ENCODE measurements around the gene MROH2A.

The MROH2A gene

GRCh38 chr2:233772153-233772552 lies 6.0 kb upstream of the MROH2A start:
- H3K4me3 ChIP-seq (ENCODE audit: low read length) = no peak overlapping the region
- no peaks in the 10 kb centered on the region for H3K27me3 ChIP-seq (ENCODE audit: insufficient read depth, low read length)
- no peak overlapping the region for H2AFZ ChIP-seq (ENCODE audit: low read depth, low read length)
- no peaks in the 10 kb centered on the region for H3K36me3 ChIP-seq (ENCODE audit: insufficient read depth, low read length)
- H3K4me1 ChIP-seq (ENCODE audit: insufficient read depth, low read length) = peaks cover 10% of the 10 kb centered on the region
- H3K9me3 ChIP-seq (ENCODE audit: low read length) = peaks cover 15% of the 10 kb centered on the region

- Histone ChIP-seq H3K4me1 (ENCODE audit: insufficient read depth, low read length) (peaks cover 6% of the 10 kb centered on the region), H3K4me3 (ENCODE audit: low read length) (no peak overlapping the region), H3K27me3 (ENCODE audit: insufficient read depth, low read length) (no peaks in the 10 kb centered on the region), H3K36me3 (ENCODE audit: insufficient read depth, low read length) (no peaks in the 10 kb centered on the region), H3K9me3 (ENCODE audit: low read length) (peaks cover 17% of the 10 kb centered on the region), H2AFZ (ENCODE audit: low read depth, low read length) (no peak overlapping the region)
These were observed 5.5 kb upstream of the MROH2A start for GRCh38 chr2:233772583-233772982.

DNA sequence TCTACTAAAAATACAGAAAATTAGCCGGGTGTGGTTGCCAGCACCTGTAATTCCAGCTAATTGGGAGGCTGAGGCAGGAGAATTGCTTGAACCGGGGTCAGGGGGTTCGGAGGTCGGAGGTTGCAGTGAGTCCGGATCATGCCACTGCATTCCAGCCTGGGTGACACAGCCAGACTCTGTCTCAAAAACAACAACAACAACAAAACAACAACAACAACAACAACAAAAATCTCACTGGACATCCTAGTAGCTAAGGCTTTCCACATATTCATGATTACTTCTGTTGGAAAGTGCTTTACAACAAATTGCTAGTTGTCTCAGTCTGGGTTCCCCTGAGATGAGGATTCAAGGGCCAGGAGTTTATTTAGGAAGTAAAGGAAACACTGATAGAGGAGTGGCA lies 4.3 kb upstream of the MROH2A start:
- no peak overlapping the region for H2AFZ ChIP-seq (ENCODE audit: low read depth, low read length)
- H3K36me3 ChIP-seq (ENCODE audit: insufficient read depth, low read length) = no peaks in the 10 kb centered on the region
- H3K4me1 ChIP-seq (ENCODE audit: insufficient read depth, low read length) = no peaks in the 10 kb centered on the region
- H3K4me3 ChIP-seq (ENCODE audit: low read length) = no peak overlapping the region
- H3K9me3 ChIP-seq (ENCODE audit: low read length) = peaks cover 17% of the 10 kb centered on the region
- no peaks in the 10 kb centered on the region for H3K27me3 ChIP-seq (ENCODE audit: insufficient read depth, low read length)

GRCh38 chr2:233775414-233775813 lies 2.7 kb upstream of the MROH2A start:
- no peaks in the 10 kb centered on the region for H3K4me1 ChIP-seq (ENCODE audit: insufficient read depth, low read length)
- no peak overlapping the region for H2AFZ ChIP-seq (ENCODE audit: low read depth, low read length)
- no peaks in the 10 kb centered on the region for H3K27me3 ChIP-seq (ENCODE audit: insufficient read depth, low read length)
- no peak overlapping the region for H3K4me3 ChIP-seq (ENCODE audit: low read length)
- H3K36me3 ChIP-seq (ENCODE audit: insufficient read depth, low read length) = no peaks in the 10 kb centered on the region
- peaks cover 12% of the 10 kb centered on the region for H3K9me3 ChIP-seq (ENCODE audit: low read length)

DNA sequence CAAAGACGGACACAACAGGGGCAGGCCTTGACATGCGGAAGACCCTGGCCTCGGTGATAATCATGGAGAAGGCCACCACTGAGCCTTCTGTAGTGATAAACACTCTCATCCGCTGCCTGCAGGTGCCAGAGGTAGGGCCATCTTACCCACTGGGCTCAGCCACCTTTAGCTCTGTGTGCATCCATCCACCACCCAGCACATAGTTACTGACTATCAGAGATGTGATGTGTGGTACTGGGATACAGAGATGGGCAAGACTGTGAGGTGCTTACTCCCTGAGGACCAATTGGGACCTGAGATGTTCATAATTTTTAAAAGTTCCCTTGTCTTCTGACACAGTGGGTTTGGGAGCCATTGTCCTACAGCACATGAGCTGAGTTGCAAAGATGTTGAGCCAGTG lies 1.6 kb downstream of the MROH2A start:
- peaks cover 12% of the 10 kb centered on the region for H3K9me3 ChIP-seq (ENCODE audit: low read length)
- H3K36me3 ChIP-seq (ENCODE audit: insufficient read depth, low read length) = no peaks in the 10 kb centered on the region
- no peaks in the 10 kb centered on the region for H3K4me1 ChIP-seq (ENCODE audit: insufficient read depth, low read length)
- no peaks in the 10 kb centered on the region for H3K27me3 ChIP-seq (ENCODE audit: insufficient read depth, low read length)
- no peak overlapping the region for H3K4me3 ChIP-seq (ENCODE audit: low read length)
- no peak overlapping the region for H2AFZ ChIP-seq (ENCODE audit: low read depth, low read length)

DNA sequence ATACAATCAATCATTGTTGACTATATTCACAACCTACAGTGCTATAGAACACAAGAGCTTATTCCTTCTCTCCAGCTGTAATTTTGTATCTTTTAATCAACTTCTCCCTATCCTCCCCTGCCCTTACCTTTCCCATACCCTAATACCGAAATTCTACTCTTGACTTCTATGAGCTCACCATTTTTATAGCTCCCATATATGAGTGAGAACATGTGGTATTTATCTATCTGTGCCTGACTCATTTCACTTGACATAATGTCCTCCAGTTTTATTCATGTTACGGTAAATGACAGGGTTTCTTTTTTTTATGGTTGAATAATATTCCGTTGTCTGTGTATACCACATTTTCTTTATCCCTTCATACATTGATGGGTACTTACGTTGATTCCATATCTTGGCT lies 2.6 kb downstream of the MROH2A start:
- Histone ChIP-seq H3K4me3 (ENCODE audit: low read length) (no peak overlapping the region), H2AFZ (ENCODE audit: low read depth, low read length) (no peak overlapping the region), H3K4me1 (ENCODE audit: insufficient read depth, low read length) (no peaks in the 10 kb centered on the region), H3K27me3 (ENCODE audit: insufficient read depth, low read length) (no peaks in the 10 kb centered on the region), H3K9me3 (ENCODE audit: low read length) (peaks cover 4% of the 10 kb centered on the region), H3K36me3 (ENCODE audit: insufficient read depth, low read length) (no peaks in the 10 kb centered on the region)

- H3K4me1 ChIP-seq (ENCODE audit: insufficient read depth, low read length) = no peaks in the 10 kb centered on the region
- H2AFZ ChIP-seq (ENCODE audit: low read depth, low read length) = no peak overlapping the region
- no peak overlapping the region for H3K4me3 ChIP-seq (ENCODE audit: low read length)
- peaks cover 3% of the 10 kb centered on the region for H3K9me3 ChIP-seq (ENCODE audit: low read length)
- H3K27me3 ChIP-seq (ENCODE audit: insufficient read depth, low read length) = peaks cover 3% of the 10 kb centered on the region
- H3K36me3 ChIP-seq (ENCODE audit: insufficient read depth, low read length) = no peaks in the 10 kb centered on the region
These were observed 11.4 kb downstream of the MROH2A start for GRCh38 chr2:233789554-233789953.

DNA sequence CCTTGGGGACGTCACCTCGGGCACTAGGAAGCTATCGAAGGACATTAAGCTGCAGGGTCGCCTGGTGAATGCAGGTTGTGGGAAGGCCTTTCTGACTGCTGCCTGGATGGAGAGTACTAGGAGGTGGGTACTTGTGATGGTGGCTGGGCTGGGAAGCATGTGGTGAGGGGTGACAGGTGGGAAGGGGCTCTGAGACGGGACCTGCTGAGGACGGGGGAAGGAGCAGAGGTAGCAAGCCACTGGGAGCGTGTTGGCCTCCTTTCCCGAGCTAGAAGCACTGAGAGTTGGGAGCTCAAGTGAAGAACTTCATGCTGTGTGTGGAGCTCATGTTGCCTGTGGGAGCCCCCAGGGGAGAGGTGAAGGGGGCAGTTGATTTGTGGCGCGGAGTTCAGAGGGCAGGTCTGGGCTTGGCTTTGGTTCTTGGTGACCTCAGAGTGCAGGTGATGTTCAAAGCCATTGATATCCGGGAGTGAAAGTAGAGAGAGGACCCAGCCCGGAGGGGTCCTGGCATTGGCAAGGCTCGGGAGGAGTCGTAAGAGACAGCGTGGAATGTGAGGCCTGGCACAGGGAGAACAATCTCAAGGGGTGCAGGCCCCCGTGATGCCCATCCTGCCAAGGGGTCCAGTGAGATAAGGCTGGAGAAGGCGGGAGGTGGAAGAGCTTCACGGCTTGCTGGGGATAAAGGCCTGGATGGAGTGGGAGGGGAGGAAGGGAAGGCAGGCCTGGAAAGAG lies 13.2 kb downstream of the MROH2A start:
- no peaks in the 10 kb centered on the region for H3K9me3 ChIP-seq (ENCODE audit: low read length)
- H2AFZ ChIP-seq (ENCODE audit: low read depth, low read length) = no peak overlapping the region
- H3K4me1 ChIP-seq (ENCODE audit: insufficient read depth, low read length) = no peaks in the 10 kb centered on the region
- H3K27me3 ChIP-seq (ENCODE audit: insufficient read depth, low read length) = peaks cover 3% of the 10 kb centered on the region
- no peaks in the 10 kb centered on the region for H3K36me3 ChIP-seq (ENCODE audit: insufficient read depth, low read length)
- no peak overlapping the region for H3K4me3 ChIP-seq (ENCODE audit: low read length)

- no peaks in the 10 kb centered on the region for H3K36me3 ChIP-seq (ENCODE audit: insufficient read depth, low read length)
- H3K9me3 ChIP-seq (ENCODE audit: low read length) = no peaks in the 10 kb centered on the region
- H3K4me1 ChIP-seq (ENCODE audit: insufficient read depth, low read length) = no peaks in the 10 kb centered on the region
- H3K27me3 ChIP-seq (ENCODE audit: insufficient read depth, low read length) = peaks cover 3% of the 10 kb centered on the region
- H2AFZ ChIP-seq (ENCODE audit: low read depth, low read length) = no peak overlapping the region
- no peak overlapping the region for H3K4me3 ChIP-seq (ENCODE audit: low read length)
These were observed 13.8 kb downstream of the MROH2A start for GRCh38 chr2:233791883-233792329.

- Histone ChIP-seq H3K4me3 (ENCODE audit: low read length) (no peak overlapping the region), H3K9me3 (ENCODE audit: low read length) (no peaks in the 10 kb centered on the region), H3K4me1 (ENCODE audit: insufficient read depth, low read length) (no peaks in the 10 kb centered on the region), H3K27me3 (ENCODE audit: insufficient read depth, low read length) (peaks cover 3% of the 10 kb centered on the region), H2AFZ (ENCODE audit: low read depth, low read length) (no peak overlapping the region), H3K36me3 (ENCODE audit: insufficient read depth, low read length) (no peaks in the 10 kb centered on the region)
These were observed 14.6 kb downstream of the MROH2A start for GRCh38 chr2:233792720-233793119.

- Histone ChIP-seq H3K4me1 (ENCODE audit: insufficient read depth, low read length) (no peaks in the 10 kb centered on the region), H2AFZ (ENCODE audit: low read depth, low read length) (no peak overlapping the region), H3K27me3 (ENCODE audit: insufficient read depth, low read length) (peaks cover 3% of the 10 kb centered on the region), H3K4me3 (ENCODE audit: low read length) (no peak overlapping the region), H3K9me3 (ENCODE audit: low read length) (no peaks in the 10 kb centered on the region), H3K36me3 (ENCODE audit: insufficient read depth, low read length) (no peaks in the 10 kb centered on the region)
These were observed 15.5 kb downstream of the MROH2A start for GRCh38 chr2:233793465-233794127.

GRCh38 chr2:233794128-233794658 lies 16.1 kb downstream of the MROH2A start:
- peaks cover 3% of the 10 kb centered on the region for H3K27me3 ChIP-seq (ENCODE audit: insufficient read depth, low read length)
- no peak overlapping the region for H2AFZ ChIP-seq (ENCODE audit: low read depth, low read length)
- H3K4me3 ChIP-seq (ENCODE audit: low read length) = no peak overlapping the region
- H3K9me3 ChIP-seq (ENCODE audit: low read length) = no peaks in the 10 kb centered on the region
- no peaks in the 10 kb centered on the region for H3K4me1 ChIP-seq (ENCODE audit: insufficient read depth, low read length)
- no peaks in the 10 kb centered on the region for H3K36me3 ChIP-seq (ENCODE audit: insufficient read depth, low read length)

- no peak overlapping the region for H2AFZ ChIP-seq (ENCODE audit: low read depth, low read length)
- no peaks in the 10 kb centered on the region for H3K27me3 ChIP-seq (ENCODE audit: insufficient read depth, low read length)
- no peak overlapping the region for H3K4me3 ChIP-seq (ENCODE audit: low read length)
- no peaks in the 10 kb centered on the region for H3K9me3 ChIP-seq (ENCODE audit: low read length)
- no peaks in the 10 kb centered on the region for H3K4me1 ChIP-seq (ENCODE audit: insufficient read depth, low read length)
- H3K36me3 ChIP-seq (ENCODE audit: insufficient read depth, low read length) = no peaks in the 10 kb centered on the region
These were observed 17.6 kb downstream of the MROH2A start for GRCh38 chr2:233795735-233796171.
